Sigmoid colon (tissue), 7 donors: ENCODE results near the gene BTBD7. TPM values are rescaled to one million over a fixed set of nuclear protein-coding genes. Genes with fewer than 3 reads are reported as not detected.

Source experiments
- DNase-seq: peaks from one replicate; pipeline ENCODE4 v3.0.0-alpha.2; 2019
- H3K27ac ChIP-seq, 4 donors: fragments of 200-600 bp; sonication (generic); one replicate each; pipeline ENCODE4 v1.5.1; 2016 to 2019; ENCODE audit warnings: mild to moderate bottlenecking in 1 of 4
- H3K27me3 ChIP-seq, 3 donors: fragments of 200-600 bp; sonication (generic); one replicate each; pipeline ENCODE4 v1.5.1; 2019; ENCODE audit warnings: mild to moderate bottlenecking in 1 of 3
- H3K36me3 ChIP-seq, 4 donors: fragments of 200-600 bp; sonication (generic); one replicate each; pipeline ENCODE4 v1.5.1; 2016 to 2019
- H3K4me1 ChIP-seq, 4 donors: fragments of 200-600 bp; sonication (generic); one replicate each; pipeline ENCODE4 v1.5.1; 2017 to 2019
- H3K4me3 ChIP-seq, 4 donors: fragments of 200-600 bp; sonication (generic); one replicate each; pipeline ENCODE4 v1.5.1; 2017 to 2019; ENCODE audit warnings: mild to moderate bottlenecking in 2 of 4, moderate library complexity in 1 of 4
- H3K9me3 ChIP-seq, 4 donors: fragments of 200-600 bp in 3 of 4; sonication (generic) in 3 of 4; one replicate each; pipeline versions ENCODE4 v1.5.1 to v1.6.1; 2013 to 2019
- EP300 ChIP-seq, 4 donors: sonication (generic); formaldehyde crosslinking; IDR thresholded peaks; one replicate each; pipeline ENCODE4 v1.6.1; 2017; ENCODE audit warnings: antibody characterized with exemption in 4 of 4
- POLR2A ChIP-seq, 2 donors: fragments of 450-650 bp; IDR thresholded peaks; one replicate each; pipeline ENCODE4 v1.6.1; 2016; ENCODE audit warnings: antibody characterized with exemption in 2 of 2, mild to moderate bottlenecking in 2 of 2, moderate library complexity in 2 of 2
- POLR2AphosphoS5 ChIP-seq, 4 donors: sonication (generic); formaldehyde crosslinking; IDR thresholded peaks; one replicate each; pipeline ENCODE4 v1.6.1; 2017; ENCODE audit warnings: antibody characterized with exemption in 4 of 4
- WGBS, 2 donors: extraction: QIAGEN DNeasy Blood & Tissue Kit; methylation state at CpG; one replicate each; pipeline ENCODE4 v1.1.7; 2013; 5-methylcytosine and 5-hydroxymethylcytosine counted together
- intact Hi-C: fragments of 100-400 bp; cut with DNase I; formaldehyde crosslinking; loops from one replicate; pipeline ENCODE4 v1.15.1; 2023
- polyA plus RNA-seq, 3 donors: library from polyadenylated mRNA; stranded (reverse); fragments of 200-250 nt; gene quantifications; one replicate each; pipeline ENCODE4 v1.2.3, GENCODE V29; 2013
- total RNA-seq, 4 donors: library from RNA; depleted of rRNA; stranded (reverse); fragments of >200 nt; gene quantifications; one replicate each; pipeline ENCODE4 v1.1.0, GENCODE V29; 2016
- TF ChIP-seq, protein P1 (sequence below), 4 experiments: fragments of 450-650 bp in 3 of 4; fragments of 200-600 bp in 1 of 4; IDR thresholded peaks; one replicate each; pipeline ENCODE4 v1.5.1; 2016 to 2019; ENCODE audit warnings: antibody characterized with exemption in 4 of 4, mild to moderate bottlenecking in 3 of 4, moderate library complexity in 2 of 4
- donor health status: healthy with polysubstance abuse.
- donor health status: Bipolar disorder and iron deficiency.
- donor health status: healthy.

Gene BTBD7
- total and polyA plus RNA-seq, 7 donors, result 7.8 to 50.7 (median 30.3) TPM

- Histone ChIP-seq H3K27me3 (no peaks in the 10 kb centered on the region), H3K4me3 (no peak within 1 kb of the TSS), H3K27ac (no peak within 1 kb of the TSS), H3K4me1 (no peaks in the 10 kb centered on the region), H3K36me3 (no peaks in the 10 kb centered on the region), H3K9me3 (no peaks in the 10 kb centered on the region)
- no peak for TF ChIP-seq POLR2AphosphoS5 (IDR thresholded peaks at IDR 0.05)
- no peak for TF ChIP-seq EP300 (IDR thresholded peaks at IDR 0.05)
- TF ChIP-seq POLR2A (IDR thresholded peaks at IDR 0.05), result no peak
- TF ChIP-seq, protein P1, sequence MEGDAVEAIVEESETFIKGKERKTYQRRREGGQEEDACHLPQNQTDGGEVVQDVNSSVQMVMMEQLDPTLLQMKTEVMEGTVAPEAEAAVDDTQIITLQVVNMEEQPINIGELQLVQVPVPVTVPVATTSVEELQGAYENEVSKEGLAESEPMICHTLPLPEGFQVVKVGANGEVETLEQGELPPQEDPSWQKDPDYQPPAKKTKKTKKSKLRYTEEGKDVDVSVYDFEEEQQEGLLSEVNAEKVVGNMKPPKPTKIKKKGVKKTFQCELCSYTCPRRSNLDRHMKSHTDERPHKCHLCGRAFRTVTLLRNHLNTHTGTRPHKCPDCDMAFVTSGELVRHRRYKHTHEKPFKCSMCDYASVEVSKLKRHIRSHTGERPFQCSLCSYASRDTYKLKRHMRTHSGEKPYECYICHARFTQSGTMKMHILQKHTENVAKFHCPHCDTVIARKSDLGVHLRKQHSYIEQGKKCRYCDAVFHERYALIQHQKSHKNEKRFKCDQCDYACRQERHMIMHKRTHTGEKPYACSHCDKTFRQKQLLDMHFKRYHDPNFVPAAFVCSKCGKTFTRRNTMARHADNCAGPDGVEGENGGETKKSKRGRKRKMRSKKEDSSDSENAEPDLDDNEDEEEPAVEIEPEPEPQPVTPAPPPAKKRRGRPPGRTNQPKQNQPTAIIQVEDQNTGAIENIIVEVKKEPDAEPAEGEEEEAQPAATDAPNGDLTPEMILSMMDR (IDR thresholded peaks at IDR 0.05), result no peak
- intact Hi-C loops, result no loop called here
- no peak for DNase-seq
- WGBS, 2 donors, result 95 to 97% methylated on average over 60 of the region's 60 CpGs
These were observed 14.3 kb upstream of the BTBD7 start, which contains the start of gene COX8C for GRCh38 chr14:93346926-93347721. COX8C (plus strand) TSS chr14:93347182; CDS start chr14:93347269, 87 bp downstream.

DNA sequence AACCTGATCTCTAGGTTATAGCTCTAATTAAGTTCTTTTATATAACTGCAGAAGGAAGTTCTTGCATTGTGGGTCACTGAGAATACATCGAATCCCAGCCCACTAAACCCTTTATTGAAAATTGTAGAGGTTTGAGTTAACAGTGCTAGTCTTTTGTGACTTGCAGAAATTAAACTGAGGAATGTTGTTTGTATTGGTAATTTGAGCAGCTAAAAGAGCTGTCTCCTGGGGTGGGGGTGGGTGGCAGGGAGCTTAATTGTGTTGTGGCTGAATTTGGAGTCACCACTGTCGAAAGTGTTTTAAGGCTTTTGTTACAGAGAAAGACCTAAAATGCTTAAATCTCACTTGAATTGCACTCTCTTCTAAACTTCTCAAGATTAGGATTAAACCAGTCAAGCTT, 11.0 kb upstream of the BTBD7 start:
- no peak for TF ChIP-seq EP300 (IDR thresholded peaks at IDR 0.05)
- TF ChIP-seq POLR2A (IDR thresholded peaks at IDR 0.05), result no peak
- no peak for TF ChIP-seq POLR2AphosphoS5 (IDR thresholded peaks at IDR 0.05)
- TF ChIP-seq, protein P1 (IDR thresholded peaks at IDR 0.05), result no peak
- 73 to 77% methylated on average over 2 of the region's 2 CpGs for WGBS, 2 donors

DNA sequence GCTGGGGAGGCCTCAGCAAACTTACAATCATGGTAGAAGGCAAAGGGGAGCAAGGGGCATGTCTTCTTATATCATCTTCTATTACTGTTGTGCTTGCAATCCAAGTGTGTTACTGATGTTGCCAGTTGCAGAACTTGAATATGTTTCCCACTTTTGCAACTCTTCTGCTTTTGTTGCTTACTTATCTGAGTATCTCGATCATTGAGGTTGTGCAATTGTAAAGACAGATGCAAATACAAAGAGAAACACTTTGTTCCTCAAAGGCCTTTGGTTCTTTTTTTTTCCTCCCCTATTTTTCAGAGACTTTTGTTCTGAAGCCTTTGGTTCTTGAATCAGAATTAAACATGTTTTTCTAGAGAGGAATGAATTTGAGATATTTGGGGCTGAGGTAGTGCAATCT, 10.4 kb upstream of the BTBD7 start:
- intact Hi-C loops, result no loop called here
- H3K4me1 ChIP-seq, result no peaks in the 10 kb centered on the region
- no peaks in the 10 kb centered on the region for H3K9me3 ChIP-seq
- DNase-seq, result no peak
- H3K36me3 ChIP-seq, result no peaks in the 10 kb centered on the region
- H3K4me3 ChIP-seq, result no peak overlapping the region
- WGBS, 2 donors, result 48 to 57% methylated on average over 1 of the region's 1 CpG
- H3K27me3 ChIP-seq, result no peaks in the 10 kb centered on the region
- no peak overlapping the region for H3K27ac ChIP-seq
- TF ChIP-seq, protein P1 (IDR thresholded peaks at IDR 0.05), result no peak
- TF ChIP-seq EP300 (IDR thresholded peaks at IDR 0.05), result no peak
- TF ChIP-seq POLR2A (IDR thresholded peaks at IDR 0.05), result no peak
- TF ChIP-seq POLR2AphosphoS5 (IDR thresholded peaks at IDR 0.05), result no peak

More for the DNA sequence above, 11.0 kb upstream of the BTBD7 start:
- intact Hi-C loops, result no loop called here
- Histone ChIP-seq H3K27me3 (no peaks in the 10 kb centered on the region), H3K4me1 (no peaks in the 10 kb centered on the region), H3K27ac (no peak overlapping the region), H3K9me3 (no peaks in the 10 kb centered on the region), H3K4me3 (no peak overlapping the region), H3K36me3 (no peaks in the 10 kb centered on the region)
- no peak for DNase-seq

GRCh38 chr14:93337884-93338283, 5.0 kb upstream of the BTBD7 start:
- H3K36me3 ChIP-seq, result no peaks in the 10 kb centered on the region
- H3K4me3 ChIP-seq, result no peak overlapping the region
- no peak for DNase-seq
- no peak for TF ChIP-seq EP300 (IDR thresholded peaks at IDR 0.05)
- no peak for TF ChIP-seq POLR2AphosphoS5 (IDR thresholded peaks at IDR 0.05)
- TF ChIP-seq, protein P1 (IDR thresholded peaks at IDR 0.05), result no peak
- TF ChIP-seq POLR2A (IDR thresholded peaks at IDR 0.05), result no peak
- intact Hi-C loops, result no loop called here
- 98% methylated on average over 7 of the region's 7 CpGs for WGBS, 2 donors
- peaks cover 0 to 9% (median 7%) of the 10 kb centered on the region in 4 donors for H3K4me1 ChIP-seq
- no peaks in the 10 kb centered on the region for H3K27me3 ChIP-seq
- H3K9me3 ChIP-seq, result peaks cover 0 to 5% (median 0%) of the 10 kb centered on the region in 4 donors
- no peak overlapping the region for H3K27ac ChIP-seq
